ENCODE data around the gene FBXO46. TPM values are rescaled to one million over a fixed set of nuclear protein-coding genes. Genes with fewer than 3 reads are reported as not detected.

FBXO46 gene
- total and polyA plus RNA-seq, 2 donors (not counting 3 experiments of a cell fraction or from before 2014, with no cell fraction given), result 7.7 to 21.2 TPM

DNA sequence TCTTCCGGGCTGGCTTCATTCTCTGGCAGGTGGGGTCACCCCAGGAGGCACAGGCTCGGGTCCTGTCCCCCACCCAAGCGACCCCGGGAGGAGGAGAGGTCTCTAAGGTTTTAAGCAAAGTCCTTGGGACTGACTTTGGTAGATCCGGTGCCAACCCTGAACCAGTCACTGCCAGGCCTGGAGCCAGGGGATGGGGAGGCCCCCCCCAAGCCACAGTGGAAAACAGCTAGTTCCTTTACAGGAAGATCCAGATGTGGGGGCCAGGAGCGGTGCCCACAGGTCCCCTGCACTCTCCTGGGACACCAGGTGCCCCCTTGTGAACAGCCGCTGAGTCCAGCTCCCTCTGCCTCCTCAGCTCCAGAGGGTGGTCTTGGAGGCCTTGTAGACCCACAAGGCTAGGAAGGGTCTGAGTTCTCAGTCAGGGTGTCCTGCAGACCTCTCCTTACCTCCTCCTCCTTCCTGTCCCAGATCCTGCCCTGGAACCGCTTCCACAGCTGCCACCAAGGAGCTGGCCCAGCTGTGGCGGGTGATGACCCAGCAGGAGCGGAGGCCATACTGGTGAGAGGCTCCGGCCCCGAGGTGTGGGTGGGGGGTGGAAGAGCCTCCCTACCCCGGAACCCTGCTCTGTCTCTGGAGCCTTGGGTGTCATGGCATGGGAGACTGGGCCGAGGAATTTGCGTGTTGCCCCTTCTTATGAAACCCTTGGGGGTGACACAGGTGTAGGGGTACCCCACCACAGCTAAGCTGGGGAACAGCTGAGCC, 32.4 kb upstream of the FBXO46 start:
- dilution Hi-C loops (cut with MboI; ENCODE audit: extremely low pct_ligation_motif_present, low sequenced_read_pairs) (no loop called here), intact Hi-C loops (cut with micrococcal nuclease) (no loop called here)
- Histone ChIP-seq H3K9me1 (replicated peaks; ENCODE audit: control insufficient read depth, extremely low read depth, insufficient read depth, low read length) (no peaks in the 10 kb centered on the region), H3K36me3 (ENCODE audit: control insufficient read depth in 2 of 2, extremely low read depth in 1 of 2, insufficient read depth in 2 of 2, low read length in 2 of 2) (no peaks in the 10 kb centered on the region), H2AFZ (ENCODE audit: low read depth, low read length) (no peak overlapping the region), H3K4me2 (ENCODE audit: insufficient read depth, low read length) (no peak overlapping the region), H3K27ac (ENCODE audit: insufficient read depth, low read depth, low read length) (no peak overlapping the region), H3K79me2 (ENCODE audit: control insufficient read depth, insufficient read depth, low read length) (peaks cover 2% of the 10 kb centered on the region), H3K4me3 (replicated peaks in 1 of 3; ENCODE audit: insufficient read depth in 1 of 3, low read depth in 1 of 3, low read length in 3 of 3) (no peak overlapping the region), H3K27me3 (ENCODE audit: control insufficient read depth in 2 of 2, insufficient read depth in 2 of 2, low read length in 2 of 2) (no peaks in the 10 kb centered on the region), H3K4me1 (ENCODE audit: control insufficient read depth, extremely low read depth, insufficient read depth, low read length) (peaks cover 6% of the 10 kb centered on the region), H3K9ac (replicated peaks; ENCODE audit: extremely low read depth, insufficient read depth, low read length) (no peak overlapping the region), H4K20me1 (replicated peaks; ENCODE audit: control insufficient read depth, extremely low read depth, insufficient read depth, low read length) (no peaks in the 10 kb centered on the region), H3K9me3 (replicated peaks; ENCODE audit: control insufficient read depth, insufficient read depth, low read length) (no peaks in the 10 kb centered on the region)
- CTCF ChIA-PET, result interaction anchor here (0.6 to 0.7 kb wide), 2 partner anchors 70 to 768 kb away, joined by 3 to 4 read pairs; partner anchors contain the start of gene QPCTL
- POLR2A ChIA-PET, result no interaction called here
- TF ChIP-seq JUN (IDR thresholded peaks at IDR 0.05; ENCODE audit: borderline replicate concordance, insufficient read depth, insufficient read length, low read depth) (no peak), MAX (IDR thresholded peaks at IDR 0.05; ENCODE audit: insufficient read depth, insufficient read length) (no peak), POLR2AphosphoS5 (IDR thresholded peaks at IDR 0.05; ENCODE audit: insufficient read depth, low read depth, low read length) (no peak), GATA2 (IDR thresholded peaks at IDR 0.05; ENCODE audit: insufficient read depth, insufficient read length, low read depth, low read length) (no peak), EZH2 (IDR thresholded peaks at IDR 0.05; ENCODE audit: borderline replicate concordance, low read depth, low read length, severe bottlenecking) (no peak), FOS (IDR thresholded peaks at IDR 0.05; ENCODE audit: borderline replicate concordance, insufficient read depth, low read length) (no peak), POLR2A (IDR thresholded peaks at IDR 0.05; ENCODE audit: low read depth, low read length) (no peak), MYC (IDR thresholded peaks at IDR 0.05; ENCODE audit: low read depth, low read length) (no peak)
- TF ChIP-seq, protein P1, sequence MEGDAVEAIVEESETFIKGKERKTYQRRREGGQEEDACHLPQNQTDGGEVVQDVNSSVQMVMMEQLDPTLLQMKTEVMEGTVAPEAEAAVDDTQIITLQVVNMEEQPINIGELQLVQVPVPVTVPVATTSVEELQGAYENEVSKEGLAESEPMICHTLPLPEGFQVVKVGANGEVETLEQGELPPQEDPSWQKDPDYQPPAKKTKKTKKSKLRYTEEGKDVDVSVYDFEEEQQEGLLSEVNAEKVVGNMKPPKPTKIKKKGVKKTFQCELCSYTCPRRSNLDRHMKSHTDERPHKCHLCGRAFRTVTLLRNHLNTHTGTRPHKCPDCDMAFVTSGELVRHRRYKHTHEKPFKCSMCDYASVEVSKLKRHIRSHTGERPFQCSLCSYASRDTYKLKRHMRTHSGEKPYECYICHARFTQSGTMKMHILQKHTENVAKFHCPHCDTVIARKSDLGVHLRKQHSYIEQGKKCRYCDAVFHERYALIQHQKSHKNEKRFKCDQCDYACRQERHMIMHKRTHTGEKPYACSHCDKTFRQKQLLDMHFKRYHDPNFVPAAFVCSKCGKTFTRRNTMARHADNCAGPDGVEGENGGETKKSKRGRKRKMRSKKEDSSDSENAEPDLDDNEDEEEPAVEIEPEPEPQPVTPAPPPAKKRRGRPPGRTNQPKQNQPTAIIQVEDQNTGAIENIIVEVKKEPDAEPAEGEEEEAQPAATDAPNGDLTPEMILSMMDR (IDR thresholded peaks at IDR 0.05; ENCODE audit: extremely low read depth in 1 of 2, insufficient read depth in 1 of 2, low read depth in 1 of 2, low read length in 2 of 2), result no peak
- BruUV-seq (replicated peaks), result no TSS peak
- FAIRE-seq (no peak), DNase-seq (ENCODE audit: low read depth, low spot score) (no peak)

All from endothelial cell of umbilical vein (primary cell).